T1000 (cell line): ENCODE results near the gene CADM1.

ENCODE experiments used
- DNase-seq: peaks from one replicate; lab custom pipeline; 2025; ENCODE audit warnings: mixed read lengths; lab: John Stamatoyannopoulos, UW

Gene CADM1

DNA sequence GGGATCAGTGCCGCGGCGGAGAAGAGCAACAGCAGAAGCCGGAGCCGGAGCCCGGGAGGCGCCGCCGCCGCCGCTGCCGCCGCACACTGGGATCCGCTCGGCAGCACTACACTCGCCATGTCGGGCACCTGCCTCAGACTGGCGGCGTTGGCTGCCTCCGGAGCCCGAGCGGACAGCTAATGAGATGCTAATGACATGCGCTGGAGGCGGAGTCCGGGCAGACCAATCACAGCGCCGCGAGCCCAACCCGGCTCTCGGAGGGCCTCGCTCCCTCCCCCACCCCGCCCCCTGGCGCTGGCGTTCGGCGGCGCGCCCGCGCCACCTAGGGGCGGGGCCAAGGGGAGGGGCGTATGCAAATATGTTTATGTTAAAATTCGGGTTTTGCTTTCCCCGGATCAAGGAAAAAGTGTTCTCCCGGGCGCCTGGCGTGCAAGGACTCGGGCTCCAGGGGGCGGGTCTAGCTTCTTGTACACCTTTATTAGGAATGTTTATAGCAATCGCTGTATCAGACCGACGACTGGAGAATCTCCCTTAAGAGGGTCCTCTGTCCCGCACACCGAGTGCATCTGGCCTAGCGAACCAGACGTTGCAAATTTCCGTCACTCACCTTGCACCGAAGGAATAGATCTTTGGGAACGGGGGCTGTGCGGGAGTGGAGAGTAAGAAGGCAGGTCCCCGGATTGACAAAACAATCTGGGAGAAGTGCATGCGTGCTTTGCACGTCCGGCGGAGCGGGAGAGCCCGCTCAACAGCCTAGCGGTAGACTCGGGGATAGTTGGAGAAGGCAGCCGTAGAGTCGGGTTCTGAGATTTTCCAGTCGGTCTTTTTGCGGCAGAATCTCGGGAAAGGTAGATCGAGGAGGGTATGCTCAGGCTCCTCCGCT, at the start of gene CADM1:
Gene CADM1 (minus strand): TSS at position 140 of the 883 bp plus-strand sequence.
- DNase-seq = peak; percentile 85

DNA sequence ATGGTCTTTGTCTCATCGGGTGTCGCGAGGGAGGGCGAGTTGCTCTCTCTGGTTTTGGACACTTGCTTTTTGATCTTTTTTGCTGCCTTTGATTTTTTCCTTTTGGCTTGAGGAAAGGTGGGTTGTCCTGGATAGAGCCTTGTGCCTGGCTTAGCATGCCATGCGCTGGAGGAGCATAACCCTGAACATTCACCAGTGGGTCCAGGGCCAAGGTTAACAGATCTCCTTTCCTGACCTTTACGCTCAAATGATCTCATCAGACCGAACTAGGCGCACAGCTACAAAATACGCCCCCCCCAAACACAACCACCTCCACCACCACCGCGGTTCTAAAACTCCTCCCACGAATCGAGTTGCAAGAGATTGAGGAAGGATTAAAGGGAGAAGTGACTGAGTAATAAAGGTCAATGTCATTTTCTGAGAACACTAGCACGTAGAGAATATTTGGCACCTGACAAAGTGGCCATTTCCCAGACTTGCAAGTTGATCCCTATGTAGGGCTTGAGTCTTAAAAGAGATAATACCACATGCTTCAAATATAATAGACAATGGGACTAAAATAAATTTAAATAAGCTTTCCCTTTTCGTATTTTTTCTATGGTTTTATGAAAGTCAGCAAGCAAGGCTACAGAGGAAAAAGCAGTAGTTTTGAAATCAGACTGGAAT, 48.7 kb upstream of the CADM1 start:
- DNase-seq = no peak

DNA sequence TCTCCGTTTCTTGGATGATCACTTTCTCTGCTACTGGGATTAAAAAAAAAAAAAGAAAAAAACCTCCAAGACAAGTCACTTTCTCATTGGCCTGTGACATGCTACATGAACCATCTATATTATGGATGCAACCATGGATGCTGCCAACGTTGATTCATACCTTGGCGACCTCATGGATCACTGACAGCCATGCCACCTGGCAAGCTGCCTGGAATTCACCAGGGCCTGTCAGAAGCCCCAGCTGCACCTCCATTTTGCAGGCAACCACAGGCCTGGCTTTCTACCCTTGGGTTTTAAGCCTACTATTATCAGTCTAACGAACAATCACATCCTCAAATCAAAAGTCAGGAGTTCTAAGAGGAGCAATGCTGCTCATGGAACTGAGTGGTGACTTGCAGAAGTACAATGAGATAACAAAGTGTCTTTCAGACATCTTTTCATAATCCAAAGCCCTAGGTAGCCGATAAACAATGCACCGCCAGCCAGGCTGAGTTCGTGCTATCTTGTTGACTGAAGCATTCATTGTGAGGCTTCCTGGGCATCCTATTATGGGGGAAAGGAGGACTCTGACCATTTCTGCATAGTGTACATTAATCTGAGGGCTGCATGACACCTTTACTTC, 48.0 kb upstream of the CADM1 start:
- no peak for DNase-seq

DNA sequence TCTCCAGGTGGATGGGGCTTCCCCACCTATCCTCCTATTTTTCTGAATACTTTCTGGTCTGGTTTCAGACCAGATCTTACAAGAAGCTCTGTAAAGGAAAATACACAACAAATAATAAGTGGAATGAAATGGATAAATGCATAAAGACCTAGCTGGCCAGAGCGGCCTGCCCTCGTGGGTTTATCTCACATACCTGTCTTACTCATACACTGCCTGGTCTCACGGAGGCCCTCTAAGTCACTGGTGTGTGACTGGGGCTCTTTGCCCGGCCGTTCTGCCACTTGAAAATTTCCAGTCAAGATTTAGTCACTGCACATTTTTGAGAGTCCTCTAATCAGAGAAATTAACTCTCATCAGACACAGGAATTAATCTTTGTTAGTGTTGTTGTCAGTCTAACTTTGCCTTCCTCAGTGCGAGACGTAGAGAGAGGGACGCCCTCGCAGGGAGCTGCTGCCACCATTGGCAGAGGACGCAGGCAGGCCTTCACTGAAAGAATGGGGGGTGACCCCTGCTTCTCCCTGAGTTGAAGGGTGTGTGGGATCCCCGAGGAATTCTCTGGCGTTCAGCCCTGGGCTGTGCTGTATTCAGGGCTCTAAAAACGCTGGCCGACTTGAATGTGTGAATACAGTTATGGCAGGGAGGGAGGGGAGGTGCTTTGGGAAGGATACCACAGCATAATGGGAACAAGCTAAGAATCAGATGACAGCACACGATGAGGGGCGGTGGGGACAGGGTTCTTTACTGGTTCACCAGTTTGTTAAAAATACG, 46.3 kb upstream of the CADM1 start:
- DNase-seq = no peak

DNA sequence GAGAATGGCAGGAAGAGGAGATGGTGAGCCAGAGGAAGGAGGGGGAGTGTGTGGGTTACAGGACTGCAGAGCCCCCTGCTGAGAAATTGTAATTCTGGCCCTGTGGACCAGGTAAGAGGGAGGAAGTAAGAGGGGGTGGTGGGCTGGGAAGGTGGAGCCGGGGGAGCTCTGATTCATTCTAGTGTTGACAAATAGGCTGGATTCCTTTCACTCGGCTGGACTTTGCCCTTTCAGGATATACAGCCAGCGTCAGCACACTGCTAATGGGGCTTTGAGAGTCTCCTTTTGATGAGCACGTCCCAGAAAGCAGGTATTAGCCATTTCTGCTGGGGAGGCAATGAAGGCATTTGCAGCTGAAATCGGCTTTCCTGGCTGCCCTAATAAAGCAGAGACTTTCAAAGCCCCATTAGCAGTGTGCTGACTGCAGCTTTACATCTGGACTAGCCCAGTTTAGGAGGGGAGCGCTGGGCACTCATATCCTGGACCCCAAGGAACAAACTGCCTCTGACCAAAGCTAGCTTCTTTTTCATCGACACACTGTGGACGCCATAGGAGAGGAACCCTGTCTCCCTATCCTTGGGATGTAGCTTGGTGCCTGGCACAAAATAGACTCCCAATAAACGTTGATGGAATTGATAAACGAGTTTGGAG, 44.8 kb upstream of the CADM1 start:
- DNase-seq = no peak

DNA sequence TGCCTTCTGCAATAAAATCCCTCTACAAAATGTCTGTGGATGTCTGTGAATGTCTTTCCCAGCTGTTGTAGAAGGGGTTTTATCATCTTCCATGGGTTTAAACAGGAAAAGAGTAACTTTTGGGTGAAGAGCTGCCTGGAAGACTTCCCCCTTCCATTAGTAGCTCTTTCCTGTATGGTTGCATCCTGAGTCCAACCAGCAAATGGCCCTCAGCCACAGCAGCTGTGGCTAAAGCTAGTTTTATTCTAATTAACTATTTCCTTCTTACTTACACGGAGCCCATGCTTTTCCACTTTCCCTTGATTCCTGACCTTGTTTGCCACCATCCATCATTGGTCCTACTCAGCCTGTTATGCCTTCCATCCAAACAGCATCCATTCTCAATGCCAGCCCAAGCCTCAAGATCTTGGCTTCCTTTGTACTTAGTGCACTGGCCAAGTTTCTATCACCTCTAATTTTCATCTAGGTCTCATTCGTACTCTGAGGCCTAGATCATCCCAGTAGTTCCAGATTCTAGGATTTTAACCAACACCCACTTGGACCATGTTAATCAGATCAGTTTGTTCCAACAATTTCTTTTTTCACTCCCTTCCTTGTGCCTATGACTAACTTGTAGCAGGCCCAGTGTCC, 41.5 kb upstream of the CADM1 start:
- DNase-seq = no peak

DNA sequence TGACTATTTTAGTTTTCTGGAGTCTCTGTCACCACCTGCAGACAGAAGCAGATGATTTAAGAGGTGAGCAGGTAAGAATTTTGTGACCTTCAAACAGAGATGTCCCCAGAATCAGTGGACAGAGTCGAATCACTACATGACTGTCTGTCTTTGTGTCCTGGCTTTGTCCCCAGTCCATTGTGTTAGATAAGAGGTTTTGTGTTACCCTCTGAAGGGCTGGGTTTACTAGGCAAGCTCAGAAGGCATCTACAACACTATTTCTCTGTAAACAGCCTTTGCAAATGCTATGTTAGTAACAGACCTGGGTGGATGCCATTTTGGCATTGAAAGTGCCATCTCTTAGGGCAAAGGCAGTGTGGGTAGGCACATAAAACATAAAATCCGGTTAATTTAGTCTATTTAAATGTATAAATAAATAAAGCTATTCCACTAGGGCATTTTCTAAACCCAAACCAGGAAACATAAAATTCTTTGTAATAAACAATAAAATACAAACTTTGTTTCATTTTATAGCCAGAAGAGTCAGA, 40.3 kb upstream of the CADM1 start:
- DNase-seq = no peak

DNA sequence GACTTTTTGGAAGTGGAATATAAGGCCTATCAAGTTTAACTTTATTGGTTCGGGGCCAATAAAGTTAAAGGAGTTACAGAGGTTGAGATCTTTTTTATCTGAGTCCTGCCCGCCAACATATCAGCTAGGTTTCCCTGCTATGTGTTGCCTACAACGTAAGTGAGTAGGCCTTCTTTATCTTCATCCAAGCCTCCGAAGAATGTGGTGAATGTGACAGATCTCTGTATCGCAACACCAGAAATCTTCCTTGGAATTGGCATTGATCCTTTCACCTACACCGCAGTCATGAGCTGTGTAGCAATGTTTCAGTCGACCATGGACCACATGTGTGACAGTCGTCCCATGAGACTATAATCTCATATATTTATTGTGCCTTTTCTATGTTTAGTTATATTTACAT, 37.3 kb upstream of the CADM1 start:
- DNase-seq = no peak

DNA sequence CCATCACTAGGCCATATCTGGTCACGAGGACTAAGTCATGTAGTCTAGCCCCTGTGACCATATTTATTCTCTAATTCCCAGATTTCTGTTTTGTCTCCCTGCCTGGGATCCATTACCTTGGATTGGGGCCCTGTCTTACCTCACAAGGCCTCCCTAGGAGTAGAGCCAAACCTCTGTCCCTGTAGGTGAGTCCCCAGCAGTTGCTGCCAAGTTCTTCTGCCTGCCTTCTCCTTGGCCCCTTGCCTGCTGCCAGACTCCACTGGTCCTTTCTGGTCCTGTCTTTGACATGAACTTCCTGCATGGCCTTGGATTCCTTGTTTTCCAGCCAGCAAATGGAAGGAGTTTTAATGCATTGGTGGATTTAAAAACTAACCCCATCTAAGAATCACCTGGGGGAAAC, 35.6 kb upstream of the CADM1 start:
- DNase-seq = no peak

DNA sequence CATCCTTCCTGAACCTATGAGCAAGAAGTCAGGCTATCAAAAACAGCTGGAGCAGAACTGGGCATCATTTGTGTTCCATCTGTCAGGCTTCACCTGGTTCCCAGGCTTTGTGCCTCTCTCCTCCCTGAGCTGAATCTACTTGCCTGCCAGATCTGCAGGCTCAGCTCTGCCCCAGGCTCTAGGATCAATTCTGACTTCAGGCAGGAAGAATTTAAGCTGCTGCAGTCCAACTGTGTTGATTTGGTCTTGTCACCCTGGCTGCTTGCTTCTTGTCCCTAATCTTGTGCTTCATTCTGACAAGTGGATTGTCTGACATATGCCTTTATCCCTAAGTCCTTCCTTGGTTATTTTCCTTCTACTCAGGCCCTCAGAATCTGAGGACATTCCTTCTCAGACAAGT, 31.6 kb upstream of the CADM1 start:
- no peak for DNase-seq

DNA sequence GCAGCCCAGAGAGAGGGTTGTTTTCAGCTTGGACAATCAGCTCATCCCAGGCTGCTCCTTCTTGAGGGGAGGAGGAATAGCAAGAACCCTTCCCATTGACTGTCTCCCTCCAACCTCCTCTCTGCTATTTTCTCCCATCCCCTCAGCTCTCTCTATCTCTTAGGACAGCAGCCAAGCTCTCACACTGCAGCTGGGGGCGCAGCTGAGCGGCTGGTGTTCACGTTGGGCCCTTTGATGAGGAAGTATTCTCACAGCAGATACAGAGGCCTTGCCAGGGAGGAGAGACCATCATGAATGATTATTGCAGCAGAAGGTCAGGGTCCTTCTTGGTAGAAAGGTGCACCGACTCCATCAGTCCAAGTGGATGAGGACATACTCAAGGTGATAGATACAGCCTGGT, 26.5 kb upstream of the CADM1 start:
- no peak for DNase-seq

DNA sequence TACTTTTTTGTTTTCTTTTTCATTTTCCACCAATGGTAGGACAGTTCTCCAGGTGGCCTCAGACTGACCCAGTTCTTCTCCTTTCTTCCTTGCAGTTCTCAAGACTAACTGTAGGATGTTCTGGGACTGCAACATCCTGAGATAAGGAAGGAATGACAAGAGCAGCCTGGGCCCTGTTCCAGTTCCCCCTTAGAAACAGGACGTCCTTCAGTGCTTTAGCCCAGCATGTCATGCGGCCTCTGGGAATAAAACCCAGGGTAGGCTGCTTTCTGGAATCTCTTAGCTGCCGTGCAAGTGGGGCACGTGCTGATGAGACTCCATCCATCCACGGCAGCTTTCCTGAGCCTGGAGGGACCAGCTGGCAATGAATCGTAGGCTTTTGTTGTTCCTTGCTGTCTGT, 24.0 kb upstream of the CADM1 start:
- DNase-seq = no peak

DNA sequence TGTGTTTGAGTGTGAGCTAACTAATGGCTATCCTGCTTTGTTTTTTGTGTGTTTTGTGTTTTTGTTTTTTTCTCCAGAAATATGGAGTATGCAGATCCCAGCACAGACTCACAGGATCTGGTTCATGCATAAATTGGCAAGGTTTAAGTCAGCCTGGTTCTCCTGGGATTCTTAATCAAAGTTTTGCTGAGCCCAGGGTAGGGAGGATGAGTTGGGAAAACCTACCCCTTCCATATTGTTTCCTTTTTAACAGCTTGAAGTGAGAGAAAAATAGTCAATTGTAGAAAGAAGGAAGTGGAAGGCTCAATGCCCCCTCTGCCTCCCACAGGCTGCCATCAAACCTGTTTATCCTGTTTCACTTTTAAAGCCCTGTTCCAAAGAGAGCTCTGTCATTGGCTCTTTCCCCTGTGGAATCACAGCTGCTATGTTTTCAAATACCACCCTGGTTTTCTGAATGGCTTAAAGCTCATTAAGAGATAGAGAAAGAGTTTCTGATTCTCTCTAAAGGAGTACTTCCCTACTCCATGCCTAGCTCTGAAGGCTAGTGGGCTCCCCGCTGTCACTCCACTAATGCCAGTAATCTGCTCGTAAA, 23.4 kb upstream of the CADM1 start:
- DNase-seq = no peak

DNA sequence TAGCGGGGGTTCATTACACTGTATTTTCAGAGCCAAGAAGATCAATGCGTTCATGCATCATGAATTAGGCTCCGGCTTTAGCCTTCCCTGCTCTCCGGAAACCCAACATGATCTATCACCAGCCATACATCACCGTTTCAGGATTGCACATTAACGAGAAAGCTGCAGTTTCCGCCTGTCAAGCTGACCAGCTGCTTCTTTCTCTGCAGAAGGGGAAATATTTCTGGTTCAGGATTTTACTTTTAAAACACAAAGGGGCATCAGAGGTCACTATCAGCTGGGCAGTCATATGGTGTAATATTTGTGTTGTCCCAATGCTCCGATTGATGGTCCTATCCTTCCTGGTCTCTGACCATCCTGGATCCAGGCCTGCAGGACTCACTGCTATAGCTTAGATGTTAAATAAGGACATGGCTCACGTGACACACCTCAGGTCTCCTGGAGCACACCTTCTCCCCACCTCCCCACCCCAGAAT, 21.4 kb upstream of the CADM1 start:
- DNase-seq = no peak

DNA sequence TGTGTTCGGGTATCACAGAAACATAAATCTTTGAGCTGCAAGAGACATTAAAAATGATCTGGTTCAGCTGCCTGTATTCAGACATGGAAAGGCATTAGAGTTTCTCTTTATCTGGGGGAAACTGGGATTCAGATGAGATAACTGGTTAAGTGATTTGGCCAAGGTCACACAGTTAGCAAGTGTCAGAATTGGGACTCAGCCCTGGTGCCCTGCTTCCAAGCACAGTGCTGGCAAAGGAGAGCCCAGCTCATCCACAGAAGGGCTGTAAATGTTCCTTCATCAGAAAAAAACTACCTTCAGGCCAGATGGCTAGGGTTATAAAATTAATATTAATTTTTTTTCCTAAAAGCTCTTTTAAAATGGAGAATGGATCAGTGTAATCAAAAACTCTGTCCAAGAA, 20.4 kb upstream of the CADM1 start:
- DNase-seq = no peak

DNA sequence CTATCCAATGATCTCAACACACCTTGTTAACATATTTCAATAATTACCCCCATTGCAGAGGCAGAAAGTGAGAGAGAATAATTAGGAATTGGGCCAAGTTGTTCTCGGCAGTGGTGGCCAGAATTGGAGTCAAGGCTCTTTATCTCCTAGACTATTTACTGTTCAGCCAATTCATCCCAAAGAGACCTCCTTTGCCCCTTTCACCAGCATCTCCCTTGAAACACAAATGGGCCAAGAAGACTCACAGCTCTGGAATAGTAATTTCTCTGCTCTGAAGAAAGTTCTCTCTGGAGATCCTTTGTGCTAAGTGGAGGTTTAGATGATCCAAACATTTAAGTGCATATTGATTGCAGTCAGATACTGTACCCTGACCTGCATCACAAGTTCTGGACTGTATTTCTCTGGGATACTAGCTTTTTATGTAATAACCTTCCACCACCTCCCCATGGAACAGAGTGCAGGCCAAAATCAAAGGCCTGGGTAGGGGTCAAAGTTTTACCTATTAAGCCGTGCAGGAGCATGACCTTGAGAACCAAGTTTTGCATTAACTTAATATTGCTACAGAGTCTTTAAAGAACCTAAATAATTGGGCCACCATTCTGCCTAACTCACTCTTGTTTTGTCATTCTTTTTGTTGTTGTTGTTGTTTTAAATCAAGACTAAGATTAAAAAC, 19.6 kb upstream of the CADM1 start:
- no peak for DNase-seq

DNA sequence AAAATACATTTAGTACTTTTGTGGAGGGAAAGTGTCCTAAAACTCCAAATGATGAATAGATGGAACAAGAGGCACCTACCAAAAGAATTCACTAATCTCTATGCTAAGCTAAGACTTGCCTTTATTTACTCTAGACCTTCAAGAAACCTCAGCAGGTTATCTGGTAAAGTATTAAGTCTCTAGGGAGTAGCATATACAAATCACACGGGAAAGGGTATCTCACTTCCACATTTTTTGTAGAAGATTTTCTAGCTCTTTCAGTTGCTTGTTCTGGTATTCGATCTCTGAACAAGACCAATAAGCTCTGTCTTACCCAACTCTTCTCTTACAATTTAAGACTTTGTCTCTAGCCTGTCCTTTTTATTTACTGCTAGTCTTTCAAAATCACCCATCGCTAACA, 18.1 kb upstream of the CADM1 start:
- no peak for DNase-seq

DNA sequence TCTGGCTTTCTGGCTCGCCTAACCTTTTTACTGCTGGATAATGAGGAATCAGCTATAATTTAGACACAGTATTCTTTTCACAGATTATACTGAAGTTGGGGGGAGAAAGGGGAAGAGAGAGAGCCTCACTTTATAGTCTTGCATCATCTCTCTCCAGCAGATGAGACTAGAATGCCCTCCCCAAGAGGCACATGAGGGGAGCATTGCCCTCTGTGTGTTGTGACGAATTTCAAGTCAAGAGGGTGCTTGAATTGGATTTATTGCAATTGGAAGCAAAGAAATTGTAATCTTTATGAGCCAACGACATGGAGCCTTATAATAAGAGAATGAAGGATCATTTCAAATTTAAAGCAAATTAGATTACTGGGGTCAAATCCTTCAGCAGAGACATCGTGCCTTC, 17.6 kb upstream of the CADM1 start:
- DNase-seq = no peak

DNA sequence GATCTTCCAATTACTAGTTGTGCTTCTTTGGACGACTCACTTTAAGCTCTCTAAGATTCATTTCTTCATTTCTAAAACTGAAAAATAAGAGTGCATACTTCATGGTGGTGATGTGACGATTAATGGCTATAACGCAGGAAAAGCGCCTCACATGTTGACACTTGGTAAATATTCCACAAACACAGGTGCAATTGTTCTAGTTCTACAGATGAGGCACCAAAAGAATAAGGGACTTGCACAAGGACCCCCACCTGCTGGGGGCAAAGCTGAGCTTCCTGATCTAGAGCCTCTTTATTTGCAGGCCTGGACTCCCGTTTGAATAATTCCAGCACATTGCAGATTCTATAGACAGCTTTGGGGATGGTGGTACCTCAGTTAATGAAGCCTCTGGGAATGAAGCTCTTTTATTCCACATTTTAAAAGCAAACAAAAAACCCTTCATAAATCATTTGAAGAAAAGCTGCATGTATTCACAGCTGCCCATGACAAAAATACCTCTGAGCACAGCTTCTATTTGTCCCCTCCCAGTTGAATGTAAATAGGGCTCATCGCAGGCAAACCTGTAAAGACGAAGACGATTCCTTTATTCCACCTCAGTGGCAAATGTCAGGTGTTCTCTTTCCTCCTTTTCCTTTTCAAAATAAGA, 14.9 kb upstream of the CADM1 start:
- no peak for DNase-seq
